ENCODE data around the gene ZNRF3.
"Not testable (repeated sequence)": the region's sequence is repeated elsewhere in the genome, so short reads cannot be mapped to it uniquely, and the experiment has no call there.

ZNRF3 gene

DNA sequence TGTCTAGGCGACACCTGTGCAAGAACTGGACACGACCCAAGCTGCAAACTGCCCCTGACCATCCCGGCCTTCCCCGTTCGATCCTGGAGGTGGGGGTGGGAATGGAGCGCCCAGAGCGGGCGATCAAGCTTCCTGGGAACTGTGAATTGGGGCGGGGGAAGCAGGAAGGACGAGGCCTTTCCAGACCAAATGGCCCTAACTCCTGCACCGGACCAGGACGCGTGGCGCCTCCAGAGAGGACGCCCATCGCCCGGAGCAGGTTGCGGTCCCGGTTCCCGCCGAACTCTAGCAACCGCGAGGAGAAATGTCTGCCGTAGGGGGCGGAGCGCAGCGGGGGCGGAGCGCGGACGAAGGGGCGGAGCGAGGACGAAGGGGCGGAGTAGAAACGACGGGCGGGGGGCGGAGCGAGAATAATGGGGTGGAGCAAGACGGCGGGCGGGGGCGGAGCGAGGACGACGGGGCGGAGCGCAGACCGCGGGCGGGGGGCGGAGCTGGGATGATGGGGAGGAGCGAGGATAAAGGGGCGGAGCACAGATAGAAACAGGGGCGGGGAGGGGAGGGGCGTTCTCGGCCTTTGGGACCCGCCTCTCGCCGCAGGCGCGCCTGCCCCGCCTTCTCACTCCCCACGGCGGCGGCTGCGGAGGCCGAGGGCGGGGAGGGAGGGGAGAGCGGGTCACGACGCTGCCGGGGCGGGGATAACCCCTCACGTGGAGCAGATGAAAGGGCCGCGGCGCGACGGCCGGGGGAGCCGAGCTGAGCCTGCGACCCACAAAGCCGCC is at the start of gene ZNRF3:
TSS of gene ZNRF3 (plus strand) at position 695 of the 779 bp plus-strand sequence. CDS start 195 bp downstream, outside the sequence.
- ChIA-PET CTCF (interaction anchor here (1.8 to 3.2 kb wide), 3 partner anchors 10 to 158 kb away, joined by 5 to 12 read pairs (median 9); no protein-coding TSS in a partner anchor), POLR2A (interaction anchor here (0.6 kb wide), 2 partner anchors 72 to 91 kb away, joined by 3 to 4 read pairs; no protein-coding TSS in a partner anchor)
- peak; percentile 50 for DNase-seq (ENCODE audit: low read depth, low spot score)

DNA sequence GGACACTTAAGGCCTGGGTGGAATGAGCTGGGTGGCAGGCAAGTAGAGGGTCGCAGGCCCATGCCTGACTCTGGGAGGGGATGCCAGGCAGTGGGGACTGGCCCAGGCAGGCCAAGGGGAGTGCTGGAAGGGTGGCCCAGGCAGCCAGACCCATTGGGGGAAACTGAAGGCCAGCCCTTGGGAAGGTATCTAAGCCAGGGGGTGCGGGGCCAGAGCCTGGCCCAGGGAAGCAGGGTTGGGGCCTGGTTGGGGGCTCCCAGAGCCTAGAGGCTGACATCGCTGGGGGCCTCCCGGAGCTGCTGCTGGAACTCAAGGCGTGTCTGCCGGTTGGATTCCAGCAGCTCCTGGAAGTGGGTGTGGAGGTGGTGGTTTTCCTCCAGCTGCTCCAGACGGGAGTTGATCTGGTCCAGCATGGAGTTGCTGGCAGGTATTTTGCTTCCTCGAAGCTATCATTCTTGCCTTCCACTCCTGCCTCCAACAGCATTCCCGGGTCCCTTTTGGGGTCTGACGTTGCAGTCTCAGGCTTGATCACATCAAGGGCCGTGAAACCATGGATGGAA is 47.7 kb upstream of the ZNRF3 start:
- ChIA-PET POLR2A (no interaction called here), CTCF (interaction anchor here (1.5 to 3.5 kb wide), 2 partner anchors 20 to 205 kb away, joined by 5 to 14 read pairs; no protein-coding TSS in a partner anchor)
- TF ChIP-seq, protein P1, sequence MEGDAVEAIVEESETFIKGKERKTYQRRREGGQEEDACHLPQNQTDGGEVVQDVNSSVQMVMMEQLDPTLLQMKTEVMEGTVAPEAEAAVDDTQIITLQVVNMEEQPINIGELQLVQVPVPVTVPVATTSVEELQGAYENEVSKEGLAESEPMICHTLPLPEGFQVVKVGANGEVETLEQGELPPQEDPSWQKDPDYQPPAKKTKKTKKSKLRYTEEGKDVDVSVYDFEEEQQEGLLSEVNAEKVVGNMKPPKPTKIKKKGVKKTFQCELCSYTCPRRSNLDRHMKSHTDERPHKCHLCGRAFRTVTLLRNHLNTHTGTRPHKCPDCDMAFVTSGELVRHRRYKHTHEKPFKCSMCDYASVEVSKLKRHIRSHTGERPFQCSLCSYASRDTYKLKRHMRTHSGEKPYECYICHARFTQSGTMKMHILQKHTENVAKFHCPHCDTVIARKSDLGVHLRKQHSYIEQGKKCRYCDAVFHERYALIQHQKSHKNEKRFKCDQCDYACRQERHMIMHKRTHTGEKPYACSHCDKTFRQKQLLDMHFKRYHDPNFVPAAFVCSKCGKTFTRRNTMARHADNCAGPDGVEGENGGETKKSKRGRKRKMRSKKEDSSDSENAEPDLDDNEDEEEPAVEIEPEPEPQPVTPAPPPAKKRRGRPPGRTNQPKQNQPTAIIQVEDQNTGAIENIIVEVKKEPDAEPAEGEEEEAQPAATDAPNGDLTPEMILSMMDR (IDR thresholded peaks at IDR 0.05; ENCODE audit: insufficient read depth, low read length, missing control alignments): no peak
- no peak for DNase-seq (ENCODE audit: low read depth, low spot score)
- no peak overlapping the region for H3K4me3 ChIP-seq (ENCODE audit: low read depth, low read length)

More for the DNA sequence above, at the start of gene ZNRF3:
- peak within 1 kb of the TSS; percentile 69 for H3K4me3 ChIP-seq (ENCODE audit: low read depth, low read length)
- TF ChIP-seq, protein P1 (IDR thresholded peaks at IDR 0.05; ENCODE audit: insufficient read depth, low read length, missing control alignments): no peak

DNA sequence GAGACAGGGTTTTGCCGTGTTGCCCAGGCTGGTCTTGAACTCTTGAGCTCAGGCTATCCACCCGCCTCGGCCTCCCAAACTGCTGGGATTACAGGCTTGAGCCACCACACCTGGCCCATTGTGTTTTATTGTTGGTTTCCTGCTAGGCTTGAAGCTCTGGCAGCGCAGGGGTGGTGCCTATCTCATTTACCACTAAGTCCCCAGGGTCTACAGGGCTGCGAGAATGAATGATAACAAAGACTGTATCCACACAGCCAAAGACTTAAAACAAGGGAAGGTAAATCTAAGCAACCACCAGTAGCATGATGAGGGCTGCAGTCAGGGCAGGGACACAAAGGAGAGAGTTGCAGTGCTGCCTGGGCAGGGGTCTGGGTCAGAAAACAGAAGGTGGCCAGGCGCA is 45.7 kb upstream of the ZNRF3 start:
- H3K4me3 ChIP-seq (ENCODE audit: low read depth, low read length): no peak overlapping the region
- ChIA-PET POLR2A (no interaction called here), CTCF (interaction anchor here (1.7 to 3.5 kb wide), 4 partner anchors 10 to 408 kb away, joined by 7 to 14 read pairs (median 9); no protein-coding TSS in a partner anchor)
- DNase-seq (ENCODE audit: low read depth, low spot score): no peak
- TF ChIP-seq, protein P1 (IDR thresholded peaks at IDR 0.05; ENCODE audit: insufficient read depth, low read length, missing control alignments): no peak

DNA sequence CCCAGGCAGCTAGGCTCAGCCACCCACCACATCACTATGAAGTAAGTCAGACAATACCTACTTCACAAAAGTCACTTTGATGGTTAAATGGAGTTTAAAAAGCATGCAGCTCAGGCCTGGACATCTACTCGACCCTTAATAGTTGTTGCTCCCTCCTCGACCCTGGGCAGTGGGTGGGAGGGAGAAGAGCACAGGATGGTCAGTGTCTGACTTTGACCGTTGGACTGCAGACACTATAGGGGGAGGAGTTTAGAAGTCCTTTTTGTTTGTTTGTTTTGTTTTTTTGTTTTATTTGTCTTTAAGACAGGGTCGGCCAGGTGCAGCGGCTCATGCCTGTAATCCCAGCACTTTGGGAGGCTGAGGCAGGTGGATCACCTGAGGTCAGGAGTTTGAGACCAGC is 44.4 kb upstream of the ZNRF3 start:
- TF ChIP-seq, protein P1 (IDR thresholded peaks at IDR 0.05; ENCODE audit: insufficient read depth, low read length, missing control alignments): no peak
- ChIA-PET CTCF (interaction anchor here (1.1 to 1.3 kb wide), 2 partner anchors 9 to 16 kb away, joined by 3 to 4 read pairs; no protein-coding TSS in a partner anchor), POLR2A (no interaction called here)
- no peak overlapping the region for H3K4me3 ChIP-seq (ENCODE audit: low read depth, low read length)
- DNase-seq (ENCODE audit: low read depth, low spot score): no peak

DNA sequence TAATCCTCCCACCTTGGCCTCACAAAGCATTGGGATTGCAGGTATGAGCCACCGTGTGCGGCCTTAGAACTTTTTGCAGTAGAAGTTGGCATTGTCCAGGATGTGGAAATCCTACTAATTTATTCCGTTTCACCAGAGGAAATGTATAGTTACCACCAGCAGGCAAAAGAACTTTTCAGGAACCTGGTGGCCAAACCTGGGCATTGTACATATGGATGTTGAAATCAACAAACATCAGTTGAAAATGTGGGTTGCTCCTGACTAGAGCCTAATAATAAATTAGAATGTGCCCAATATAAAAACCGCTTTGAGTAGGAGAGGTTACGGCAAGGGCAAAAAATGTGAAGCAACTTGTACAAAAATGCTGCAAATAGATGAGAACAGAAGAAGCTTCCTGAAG is 42.3 kb upstream of the ZNRF3 start:
- CTCF ChIA-PET: interaction anchor here (1.4 kb wide), 2 partner anchors 12 to 15 kb away, joined by 4 to 5 read pairs; no protein-coding TSS in a partner anchor
- TF ChIP-seq, protein P1 (IDR thresholded peaks at IDR 0.05; ENCODE audit: insufficient read depth, low read length, missing control alignments): no peak
- H3K4me3 ChIP-seq (ENCODE audit: low read depth, low read length): no peak overlapping the region
- DNase-seq (ENCODE audit: low read depth, low spot score): no peak
- POLR2A ChIA-PET: no interaction called here

DNA sequence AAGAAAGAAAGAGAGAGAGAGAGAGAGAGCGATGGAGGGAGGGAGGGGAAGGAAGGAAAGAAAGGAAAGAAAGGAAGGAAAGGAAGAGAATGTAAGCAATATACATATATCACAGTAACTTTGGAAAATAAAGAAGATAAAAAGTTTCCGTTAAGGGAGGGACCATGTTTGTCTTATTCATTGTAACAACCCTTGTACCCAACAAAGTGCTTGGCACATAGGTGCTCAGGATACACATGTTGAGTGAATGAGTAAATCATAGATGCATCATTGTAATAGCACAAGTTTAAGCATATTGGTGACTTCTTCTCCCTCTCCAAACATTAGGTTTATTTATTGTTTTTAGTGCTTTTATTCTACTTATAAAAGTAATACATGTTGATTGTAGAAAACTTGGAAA is 39.7 kb upstream of the ZNRF3 start:
- TF ChIP-seq, protein P1 (IDR thresholded peaks at IDR 0.05; ENCODE audit: insufficient read depth, low read length, missing control alignments): no peak
- no peak for DNase-seq (ENCODE audit: low read depth, low spot score)
- ChIA-PET POLR2A (no interaction called here), CTCF (interaction anchor here (1.5 kb wide), 1 partner anchor 14 kb away, joined by 8 read pairs; no protein-coding TSS in a partner anchor)
- no peak overlapping the region for H3K4me3 ChIP-seq (ENCODE audit: low read depth, low read length)

DNA sequence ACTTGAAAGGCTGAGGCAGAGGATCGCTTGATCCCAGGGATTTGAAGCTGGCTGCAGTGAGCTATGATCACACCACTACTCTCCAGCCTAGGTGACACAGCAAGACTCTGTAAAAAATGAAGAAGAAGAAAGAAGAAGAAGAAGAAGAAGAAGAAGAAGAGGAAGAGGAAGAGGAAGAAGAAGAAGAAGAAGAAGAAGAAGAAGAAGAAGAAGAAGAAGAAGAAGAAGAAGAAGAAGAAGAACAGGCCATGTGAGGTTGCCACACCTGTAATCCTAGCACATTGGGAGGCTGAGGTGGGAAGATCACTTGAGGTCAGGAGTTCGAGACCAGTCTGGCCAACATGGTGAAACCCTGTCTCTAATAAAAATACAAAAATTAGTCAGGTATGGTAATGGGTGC is 39.1 kb upstream of the ZNRF3 start:
- POLR2A ChIA-PET; H3K4me3 ChIP-seq (ENCODE audit: low read depth, low read length); DNase-seq (ENCODE audit: low read depth, low spot score): not testable (repeated sequence)
- CTCF ChIA-PET: interaction anchor here (1.1 to 1.5 kb wide), 3 partner anchors 15 to 310 kb away, joined by 4 to 8 read pairs (median 4); no protein-coding TSS in a partner anchor
